SHP77 treated with DMSO at 0.1 percent for 48 hours (cell line): ENCODE results near the gene NEK6.

ENCODE experiments used
- DNase-seq: peaks from one replicate; lab custom pipeline; 2025; lab: John Stamatoyannopoulos, UW

Gene NEK6

DNA sequence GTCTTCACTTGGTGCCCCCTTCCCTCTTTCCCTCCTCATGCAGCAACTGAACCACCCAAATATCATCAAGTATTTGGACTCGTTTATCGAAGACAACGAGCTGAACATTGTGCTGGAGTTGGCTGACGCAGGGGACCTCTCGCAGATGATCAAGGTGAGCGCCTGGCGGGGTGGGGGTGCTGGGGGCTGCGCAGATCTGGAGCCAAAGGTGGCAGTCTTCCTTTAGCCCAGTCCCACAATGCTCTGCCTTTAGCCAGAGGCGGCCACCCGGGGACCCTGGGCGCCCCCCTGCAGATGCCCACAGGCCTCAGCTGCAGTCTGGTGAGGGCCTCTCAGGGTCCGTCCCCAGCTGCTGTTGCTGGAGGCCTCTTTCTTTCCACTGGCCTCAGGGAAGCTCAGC, 63.7 kb downstream of the NEK6 start:
- no peak for DNase-seq

DNA sequence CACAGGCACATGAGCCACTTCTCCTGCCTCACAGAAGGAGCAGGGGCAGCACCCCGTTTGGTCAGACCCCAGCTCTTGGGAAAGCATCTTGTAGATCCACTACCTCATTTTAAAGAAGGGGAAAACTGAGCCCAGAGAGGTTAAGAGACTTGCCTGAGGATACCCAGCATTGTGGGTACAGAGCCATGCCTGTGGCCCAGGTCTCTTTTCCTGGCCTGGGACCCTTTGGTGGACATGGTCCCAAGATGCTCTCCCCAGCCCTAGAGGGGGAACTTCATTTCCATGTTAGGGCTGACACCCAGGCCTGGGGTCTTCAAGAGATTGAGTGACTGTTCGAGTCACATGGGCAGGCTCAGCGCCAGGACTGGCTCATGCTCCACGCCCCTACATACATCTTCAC, 64.2 kb downstream of the NEK6 start:
- DNase-seq: no peak

DNA sequence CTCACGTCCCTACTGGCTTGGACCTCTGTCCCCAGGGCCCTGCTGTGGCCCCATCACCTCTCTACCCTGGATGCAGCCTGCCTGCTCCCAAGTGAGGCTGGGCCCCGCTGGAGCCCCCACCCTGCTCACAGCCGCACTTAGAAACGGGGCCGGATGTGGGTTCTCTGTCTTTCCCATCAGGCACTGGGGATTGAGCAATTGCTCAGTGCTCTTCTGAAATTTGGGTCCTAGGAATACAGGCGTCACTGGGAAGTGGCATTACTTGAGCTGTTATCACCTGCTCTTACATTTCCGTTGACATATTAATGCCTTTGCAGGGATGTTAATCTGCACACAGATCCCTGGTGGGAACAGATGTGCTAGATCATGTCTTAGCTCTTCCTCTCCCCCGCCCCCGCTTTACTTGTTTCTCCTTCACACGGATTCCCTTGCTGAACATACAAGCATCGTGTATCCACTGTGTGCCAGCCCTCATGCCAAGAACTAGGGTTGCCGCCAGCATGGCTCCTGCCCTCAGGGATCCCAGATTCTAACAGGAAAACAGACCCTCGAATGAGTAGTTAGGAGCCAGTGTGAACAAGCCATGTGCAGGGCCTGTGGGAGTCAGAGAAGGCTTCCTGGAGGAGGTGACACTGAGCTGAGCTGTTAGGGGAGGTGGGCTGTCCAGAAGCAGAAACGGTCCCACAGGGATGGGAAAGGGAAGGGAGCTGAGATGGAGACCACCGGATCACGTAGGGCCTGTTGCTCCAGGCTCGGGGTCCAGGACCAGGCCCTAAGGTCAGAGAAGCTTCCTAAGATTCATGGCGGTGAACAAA, 65.1 kb downstream of the NEK6 start:
- DNase-seq: no peak

DNA sequence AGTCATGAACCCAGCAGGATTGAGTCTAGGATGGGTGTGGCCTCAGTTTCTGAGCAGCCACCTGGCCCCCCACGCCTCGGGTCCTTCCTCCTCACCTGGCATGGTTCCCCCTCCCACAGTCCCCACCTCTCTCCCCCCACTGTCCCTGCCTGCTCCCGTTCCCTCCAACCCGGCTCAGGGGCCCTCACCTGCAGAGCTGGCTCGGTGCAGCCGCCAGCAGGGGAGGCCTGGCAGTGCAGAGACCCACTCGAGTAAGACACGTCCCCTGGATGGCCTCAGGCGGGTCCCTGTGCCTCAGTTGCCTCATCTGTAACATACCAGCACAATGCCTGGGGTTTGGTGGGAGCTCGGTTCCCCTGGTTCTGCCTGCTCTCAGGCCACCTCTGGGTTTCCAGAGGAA, 66.2 kb downstream of the NEK6 start:
- DNase-seq: no peak

DNA sequence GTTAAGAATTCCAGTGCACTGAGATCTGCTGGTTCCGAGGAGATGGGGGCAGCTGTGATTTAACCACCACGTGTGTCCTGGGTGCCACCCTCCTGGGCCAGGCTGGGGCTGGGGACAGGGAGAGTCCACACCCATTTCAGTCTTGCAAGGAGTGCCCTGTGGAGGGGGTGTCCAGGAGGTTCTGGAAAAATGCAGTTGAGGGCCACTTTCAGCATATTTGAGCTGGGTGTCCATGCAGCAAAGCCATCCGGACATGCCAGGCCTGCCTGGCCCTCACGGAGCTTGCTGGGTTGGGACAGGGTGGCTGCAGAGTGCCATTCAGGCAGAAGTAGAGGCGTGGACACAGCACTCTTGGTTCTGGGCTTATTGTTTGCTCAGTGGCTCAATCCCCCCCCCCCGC, 68.1 kb downstream of the NEK6 start:
- DNase-seq: no peak

DNA sequence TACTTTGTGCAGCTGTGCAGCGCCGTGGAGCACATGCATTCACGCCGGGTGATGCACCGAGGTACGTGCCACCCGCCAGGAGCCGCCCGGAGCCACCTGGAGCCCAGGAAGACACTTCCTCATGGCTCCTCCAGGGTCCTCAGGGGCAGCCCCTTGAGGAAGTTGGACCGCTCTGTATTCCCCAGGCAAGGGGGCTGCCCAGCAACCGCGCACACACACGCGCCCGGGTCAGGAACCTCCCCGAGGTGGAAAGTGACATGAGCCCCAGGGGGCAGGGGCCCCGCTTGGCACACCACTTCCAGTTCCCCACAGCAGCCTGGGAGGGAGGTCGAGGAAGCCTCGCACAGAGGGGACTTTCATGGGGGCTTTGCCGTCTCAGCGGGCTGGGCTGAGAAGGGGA, 68.6 kb downstream of the NEK6 start:
- no peak for DNase-seq

DNA sequence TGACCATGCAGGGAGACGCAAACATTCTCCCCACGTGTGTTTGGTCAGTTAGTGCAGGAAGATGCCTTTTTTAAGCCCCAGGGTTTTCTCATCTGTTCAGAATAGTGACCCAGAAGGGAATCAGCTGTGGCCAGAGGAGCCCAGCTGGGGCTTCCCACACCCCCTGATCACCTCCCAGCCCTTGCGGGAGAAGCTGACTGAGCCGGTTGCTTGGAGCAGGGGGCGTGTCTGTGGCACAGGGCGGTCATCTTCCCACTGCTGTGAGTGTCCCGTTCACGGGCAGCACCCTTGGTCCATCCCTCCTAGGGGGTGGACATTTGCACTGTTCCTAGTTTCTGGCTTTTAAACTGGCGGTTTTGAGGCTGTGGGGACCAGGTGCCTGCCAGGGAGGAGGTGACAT, 69.7 kb downstream of the NEK6 start:
- DNase-seq: no peak

DNA sequence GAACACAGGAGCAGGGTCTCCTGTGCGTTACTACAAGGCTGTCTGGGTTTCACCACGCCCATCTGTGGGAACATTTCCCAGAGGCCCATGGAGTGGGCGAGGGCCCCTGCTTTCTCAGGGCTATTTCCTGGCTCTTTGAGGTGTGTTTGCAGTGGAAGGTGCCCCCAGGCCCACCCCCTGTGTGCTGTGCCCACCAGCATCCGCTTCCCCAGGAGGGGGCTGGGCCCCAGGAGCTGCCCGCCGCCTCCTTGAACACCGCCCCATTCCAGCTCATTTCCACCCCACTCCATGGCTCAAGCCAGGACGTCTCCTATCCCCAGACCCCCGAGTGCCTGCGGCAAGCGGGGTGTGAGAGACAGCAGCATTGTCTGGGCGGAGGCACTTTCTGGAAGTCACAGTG, 70.5 kb downstream of the NEK6 start:
- no peak for DNase-seq

DNA sequence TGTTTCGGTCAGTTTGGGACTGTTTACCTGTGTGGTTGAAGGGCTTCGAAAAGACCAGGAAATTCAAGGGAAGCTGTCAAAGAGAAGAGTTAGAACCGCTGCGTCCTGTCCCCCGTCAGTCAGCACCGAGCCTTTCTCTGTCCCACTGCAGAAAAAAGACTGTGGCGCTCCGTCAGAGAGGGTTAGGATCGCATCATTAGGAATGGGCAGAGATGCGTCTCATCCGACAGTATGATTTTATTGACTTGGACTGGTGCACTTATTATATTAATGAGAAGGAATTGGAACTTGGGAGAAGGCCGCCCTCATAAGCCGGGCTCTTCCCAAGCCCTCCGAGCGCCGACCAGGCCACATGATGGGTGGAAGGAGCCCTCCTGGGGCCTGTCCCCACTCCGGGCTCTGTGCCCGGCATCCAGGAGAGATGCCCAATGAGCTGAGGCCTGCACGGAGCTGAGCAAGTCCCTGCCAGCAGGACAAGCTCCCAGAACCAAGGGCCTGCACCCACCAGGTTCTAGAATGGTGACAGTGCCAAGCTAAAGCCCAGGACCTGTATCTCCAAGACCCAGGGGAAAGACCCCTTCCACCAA, 71.5 kb downstream of the NEK6 start:
- DNase-seq: no peak

DNA sequence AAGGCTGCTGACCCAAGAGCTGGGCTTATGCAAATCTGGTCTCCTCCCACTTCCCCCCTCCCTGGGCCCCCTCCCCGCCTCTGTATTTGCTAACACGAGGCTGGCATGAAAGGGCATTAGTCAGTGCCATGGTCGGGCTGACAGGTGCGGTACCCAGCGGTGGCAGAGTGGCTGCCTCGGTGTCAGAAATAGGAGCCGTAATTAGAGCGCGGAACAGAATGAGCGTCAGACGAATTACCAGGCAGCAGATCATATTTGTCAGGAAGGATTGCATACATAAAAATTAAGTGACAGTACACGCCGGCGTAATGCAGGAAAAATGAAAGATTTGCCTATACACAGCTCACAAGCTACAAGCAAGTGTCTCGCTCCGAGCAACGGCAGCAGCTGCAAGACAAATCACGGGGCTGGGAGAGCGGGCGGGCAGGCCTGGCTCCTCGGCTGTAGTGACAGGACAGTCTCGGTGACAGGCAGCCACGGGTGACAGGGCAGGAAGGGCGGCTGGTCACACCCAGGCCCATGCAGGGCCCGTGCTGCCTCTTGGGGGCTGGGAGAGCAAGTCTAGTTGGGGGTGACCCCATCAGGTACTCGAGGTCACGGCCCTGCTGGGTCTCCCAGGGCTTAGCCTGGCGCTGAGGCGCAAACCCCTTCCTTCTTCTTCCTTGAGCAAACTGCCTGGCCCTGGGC, 72.4 kb downstream of the NEK6 start:
- DNase-seq: no peak

DNA sequence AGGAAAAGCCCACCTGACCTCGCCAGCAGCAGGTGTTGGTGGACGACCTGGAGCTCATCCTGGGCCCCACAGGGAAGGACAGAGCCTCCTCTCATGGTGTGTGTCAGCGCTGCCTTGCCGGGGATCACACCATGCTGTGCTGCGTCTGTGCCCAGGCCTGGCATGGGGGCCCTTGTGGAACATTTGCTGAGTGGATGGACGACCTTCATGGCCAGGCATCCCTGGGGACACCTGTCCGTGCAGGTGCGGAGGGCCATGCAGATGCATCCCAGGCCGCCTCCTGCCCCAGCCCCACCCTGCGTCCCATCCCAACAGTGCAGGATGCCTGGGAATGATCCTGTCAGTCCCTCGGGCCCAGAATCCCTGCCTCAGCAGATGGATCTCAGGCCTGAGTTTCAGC, 73.8 kb downstream of the NEK6 start:
- no peak for DNase-seq

DNA sequence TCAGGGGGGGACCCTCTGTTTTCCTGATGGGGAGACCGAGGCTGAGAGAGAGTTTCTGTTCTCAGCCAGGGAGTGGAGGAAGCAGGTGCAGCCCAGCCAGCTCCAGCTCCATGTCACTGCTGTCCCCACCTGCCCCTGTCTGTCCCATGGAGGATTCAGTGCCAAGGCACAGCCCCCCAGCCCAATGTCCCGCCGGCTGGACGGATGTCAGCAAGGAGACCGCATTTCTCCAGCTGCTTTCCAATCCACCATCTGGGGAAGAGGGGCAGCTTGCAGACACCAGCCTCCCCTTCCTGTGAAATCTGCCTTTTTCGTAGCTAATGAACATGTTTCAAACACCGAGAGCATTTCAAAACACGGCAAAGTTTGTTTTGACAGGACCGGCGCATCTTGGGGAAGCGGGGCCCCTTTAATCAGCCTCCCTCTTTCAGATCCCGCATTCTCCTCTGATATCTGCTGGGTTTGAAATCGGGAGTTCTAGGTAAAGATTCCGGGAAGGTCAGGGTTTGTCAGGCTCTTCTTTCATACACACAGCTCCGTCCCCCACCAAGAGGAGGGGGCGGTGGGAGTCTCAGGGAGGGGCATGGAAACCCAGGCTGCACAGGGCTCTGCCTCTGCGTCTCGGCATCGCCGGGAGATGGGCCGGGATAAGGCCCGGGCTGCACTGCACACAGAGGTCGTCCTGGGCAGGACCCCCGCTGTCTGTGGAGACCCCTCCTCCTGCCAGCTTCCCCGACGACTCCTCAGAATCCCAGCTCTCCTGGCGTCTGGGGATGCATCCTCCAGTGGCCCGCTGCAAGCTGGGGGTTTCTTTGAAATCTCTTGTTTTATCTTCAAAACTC, 74.8 kb downstream of the NEK6 start:
- no peak for DNase-seq

DNA sequence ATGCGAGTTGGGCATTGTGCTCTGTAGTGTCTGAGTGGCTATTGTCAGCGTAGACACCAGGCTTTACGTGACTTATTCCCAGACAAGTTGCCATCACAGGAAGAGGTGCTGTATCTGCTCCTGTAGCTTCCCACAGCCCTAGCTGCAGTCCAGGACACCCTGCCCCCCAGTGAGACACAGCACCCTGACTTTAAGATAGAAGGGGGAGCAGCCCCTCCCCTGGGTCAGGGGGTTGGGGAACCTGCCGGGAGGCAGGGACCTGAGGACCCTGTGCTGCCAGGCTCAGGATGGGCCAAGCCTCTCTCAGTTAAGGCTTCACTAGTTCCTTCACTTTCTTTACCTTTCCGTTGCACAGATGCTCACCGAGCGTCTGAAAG, 75.4 kb downstream of the NEK6 start:
- DNase-seq: no peak

DNA sequence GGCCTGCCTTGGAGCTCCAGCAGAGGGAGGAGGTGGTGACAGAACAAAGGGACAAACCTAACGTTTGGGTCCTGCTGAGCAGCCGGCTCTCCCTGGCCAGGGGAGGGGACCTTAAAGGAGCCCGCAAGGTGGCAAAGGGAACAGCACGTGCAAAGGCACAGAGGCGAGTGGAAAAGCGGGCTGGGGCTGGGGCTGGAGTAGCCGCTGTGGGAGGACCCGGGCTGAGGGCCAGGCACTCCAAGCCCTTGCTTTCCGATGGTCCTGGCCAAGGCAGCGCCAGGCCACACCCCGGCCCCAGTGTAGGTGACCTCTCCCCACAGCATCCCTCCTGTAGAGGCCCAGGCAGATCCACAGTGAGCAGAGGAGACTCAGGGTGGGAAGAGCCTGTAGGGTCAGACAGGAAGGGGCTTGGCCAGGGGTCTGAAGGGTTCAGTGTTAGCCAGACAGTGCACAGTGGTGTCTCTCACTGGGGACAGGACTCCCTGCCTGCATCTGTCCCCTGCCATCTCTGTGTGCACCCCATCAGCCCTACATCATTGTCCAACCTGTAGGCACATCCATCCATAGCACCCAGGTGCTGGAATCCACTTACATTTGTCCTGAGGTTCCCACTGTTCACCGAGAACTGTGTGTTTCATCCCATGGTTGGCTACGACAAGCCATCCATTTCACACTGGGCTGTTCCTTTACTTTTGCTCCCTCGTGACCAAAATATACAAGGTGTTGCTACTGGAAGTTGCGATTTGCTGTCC, 77.0 kb downstream of the NEK6 start:
- no peak for DNase-seq

DNA sequence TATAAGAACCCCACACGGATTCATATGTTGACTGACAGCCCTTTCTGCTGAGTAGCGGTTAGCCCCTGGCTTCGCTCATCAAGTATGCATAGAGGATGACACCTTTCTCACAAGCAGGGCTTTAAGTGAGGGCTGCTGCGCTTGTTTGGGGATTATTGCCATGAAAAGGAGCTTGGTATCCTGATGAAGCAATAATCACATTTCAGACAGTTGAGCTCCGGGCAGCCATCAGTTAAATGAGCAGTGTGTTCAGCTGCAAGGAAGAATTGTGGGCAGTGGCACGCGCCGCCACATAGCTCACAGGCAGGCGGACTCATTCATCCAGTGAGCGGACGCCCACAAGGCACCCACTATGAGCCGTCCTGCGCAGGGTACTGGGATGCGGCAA, 77.6 kb downstream of the NEK6 start:
- no peak for DNase-seq

DNA sequence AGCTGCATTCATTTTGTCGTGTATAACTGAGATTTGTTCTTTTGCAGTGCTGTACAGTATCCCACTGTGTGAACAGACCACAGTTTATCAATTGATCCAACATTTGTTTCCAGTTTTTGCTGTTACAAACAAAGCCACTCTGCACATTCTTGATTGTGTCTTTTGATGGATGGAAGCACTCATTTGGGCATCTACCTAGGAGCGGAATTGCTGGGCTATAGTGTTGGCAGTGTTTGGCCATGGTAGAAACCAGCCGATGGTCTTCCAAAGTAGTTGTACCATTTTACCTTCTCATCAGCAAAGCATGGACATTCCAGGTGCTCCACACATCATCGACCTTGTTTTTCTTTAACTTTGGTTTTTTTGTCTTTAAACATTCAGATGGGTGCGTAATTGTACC, 79.8 kb downstream of the NEK6 start:
- no peak for DNase-seq

DNA sequence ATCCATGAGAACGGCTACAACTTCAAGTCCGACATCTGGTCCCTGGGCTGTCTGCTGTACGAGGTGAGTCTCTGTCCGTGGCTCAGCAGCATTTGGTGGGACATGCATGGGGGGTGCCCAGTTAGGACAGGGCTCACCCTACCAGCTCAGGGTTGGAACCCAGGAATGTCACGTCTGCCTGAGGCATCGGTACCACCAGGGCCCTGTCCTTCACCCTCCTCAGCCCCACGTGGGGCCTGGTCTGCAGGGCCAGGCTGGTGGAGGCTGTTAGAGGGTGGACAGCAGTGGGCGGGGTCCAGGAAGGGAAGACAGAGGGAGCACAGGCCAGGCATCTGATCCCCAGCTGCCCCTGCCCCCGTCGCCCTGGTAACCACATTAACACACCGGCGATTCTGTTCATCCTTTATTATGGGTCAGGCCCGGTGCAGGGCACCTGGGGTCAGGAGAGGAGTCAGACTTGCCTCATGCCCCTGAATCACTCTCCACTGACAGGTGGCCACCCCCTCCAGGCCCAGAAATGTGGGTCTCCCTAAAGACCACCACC, 81.9 kb downstream of the NEK6 start:
- no peak for DNase-seq

DNA sequence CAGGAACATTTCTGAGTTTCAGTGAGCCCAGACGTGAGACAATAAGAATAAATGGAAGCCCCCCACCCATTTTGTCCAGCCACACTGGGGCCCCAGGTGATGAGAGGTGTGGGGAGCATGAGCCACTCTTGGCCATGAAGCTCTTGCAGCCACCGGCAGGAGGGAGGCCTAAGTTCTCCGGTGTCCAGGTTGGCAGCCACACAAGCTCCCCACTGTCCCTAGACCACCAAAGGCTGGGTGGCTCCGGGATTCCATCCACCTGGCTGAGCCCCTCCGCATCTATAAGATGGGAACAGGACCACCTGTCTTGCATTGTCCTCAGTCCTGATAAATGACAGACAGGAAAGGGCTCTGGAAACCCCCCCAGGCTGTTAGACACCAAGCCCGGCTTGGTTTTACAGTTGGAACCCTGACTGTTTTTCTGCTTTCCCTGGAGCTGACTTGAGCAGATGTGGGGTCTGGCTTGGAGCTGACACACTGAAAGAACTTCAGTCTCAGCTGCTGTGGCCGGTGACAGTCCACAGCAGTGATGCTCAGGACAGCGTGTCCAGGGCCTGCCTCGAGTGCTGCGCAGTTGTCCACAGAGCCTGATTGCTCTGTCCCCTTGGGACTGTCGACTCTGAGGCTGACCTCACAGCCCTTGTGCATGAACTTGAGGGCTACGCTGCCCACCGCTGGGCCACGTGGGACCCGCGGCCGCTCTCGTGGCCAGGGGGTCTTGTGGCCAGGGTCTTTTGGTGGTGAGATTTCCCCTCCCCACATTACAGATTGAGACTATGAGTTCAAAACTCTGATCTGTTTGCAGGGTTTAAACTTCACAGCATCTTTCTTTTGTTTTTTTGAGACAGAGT, 82.7 kb downstream of the NEK6 start:
- DNase-seq: no peak

DNA sequence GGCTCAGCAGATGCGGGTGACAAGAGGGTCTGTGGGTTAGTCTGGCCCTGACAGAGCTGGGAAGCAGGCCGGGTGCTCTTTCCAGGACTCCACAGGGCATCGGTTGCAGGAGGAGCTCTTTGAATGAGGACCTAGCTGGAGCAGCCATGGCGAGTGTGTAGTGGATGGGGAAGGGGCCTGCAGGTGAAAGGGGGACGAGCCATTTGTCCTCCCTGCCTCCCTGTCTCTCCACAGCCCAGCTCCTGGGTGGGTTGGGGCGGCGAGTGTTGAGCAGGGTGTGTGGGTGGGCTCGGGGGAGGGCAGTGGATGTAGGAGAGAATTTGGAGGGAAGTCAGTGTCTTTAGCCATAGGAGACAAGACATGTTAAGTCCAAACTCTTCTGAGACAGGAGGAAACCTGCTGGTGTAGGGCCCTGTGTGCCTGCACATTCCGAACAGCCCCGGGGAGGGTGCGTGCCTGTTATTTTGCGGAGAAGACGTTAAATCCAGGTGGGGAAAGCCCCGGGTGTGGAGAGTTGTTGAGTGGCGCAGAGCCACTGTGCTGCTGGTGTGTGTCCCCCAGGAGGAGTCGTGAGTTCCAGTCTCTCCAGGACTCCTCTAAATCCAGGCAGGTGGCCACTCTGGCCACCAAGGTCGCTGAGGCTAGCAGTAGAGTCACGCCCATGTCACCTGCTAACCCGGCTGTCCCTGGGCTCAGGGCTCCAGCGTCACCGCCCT, 83.9 kb downstream of the NEK6 start:
- DNase-seq: no peak

DNA sequence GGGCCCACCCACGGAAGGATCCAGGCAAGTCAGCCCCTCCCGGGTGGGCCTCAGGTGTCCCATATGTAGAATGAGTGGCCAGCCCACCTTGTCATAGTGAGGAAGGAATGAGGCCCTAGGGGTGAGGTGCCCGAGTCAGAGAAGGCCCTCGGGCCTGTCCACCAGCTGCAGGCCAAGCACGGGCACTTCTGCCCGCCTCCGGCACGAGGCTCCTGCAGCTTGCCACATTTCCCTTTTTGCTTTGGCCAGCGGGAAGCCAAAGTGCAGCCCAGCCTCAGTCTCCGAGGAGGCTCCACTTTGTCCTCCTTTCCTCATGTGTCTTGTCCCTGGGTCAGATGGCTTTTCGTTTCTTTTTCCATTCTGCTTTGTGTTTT, 84.6 kb downstream of the NEK6 start:
- no peak for DNase-seq
